ENCODE data around the gene NHERF1. TPM values are rescaled to one million over a fixed set of nuclear protein-coding genes. Genes with fewer than 3 reads are reported as not detected.

NHERF1 gene
- polyA plus RNA-seq, 1 donor (not counting 4 experiments of a cell fraction or from before 2014, with no cell fraction given), result 45.6 TPM

DNA sequence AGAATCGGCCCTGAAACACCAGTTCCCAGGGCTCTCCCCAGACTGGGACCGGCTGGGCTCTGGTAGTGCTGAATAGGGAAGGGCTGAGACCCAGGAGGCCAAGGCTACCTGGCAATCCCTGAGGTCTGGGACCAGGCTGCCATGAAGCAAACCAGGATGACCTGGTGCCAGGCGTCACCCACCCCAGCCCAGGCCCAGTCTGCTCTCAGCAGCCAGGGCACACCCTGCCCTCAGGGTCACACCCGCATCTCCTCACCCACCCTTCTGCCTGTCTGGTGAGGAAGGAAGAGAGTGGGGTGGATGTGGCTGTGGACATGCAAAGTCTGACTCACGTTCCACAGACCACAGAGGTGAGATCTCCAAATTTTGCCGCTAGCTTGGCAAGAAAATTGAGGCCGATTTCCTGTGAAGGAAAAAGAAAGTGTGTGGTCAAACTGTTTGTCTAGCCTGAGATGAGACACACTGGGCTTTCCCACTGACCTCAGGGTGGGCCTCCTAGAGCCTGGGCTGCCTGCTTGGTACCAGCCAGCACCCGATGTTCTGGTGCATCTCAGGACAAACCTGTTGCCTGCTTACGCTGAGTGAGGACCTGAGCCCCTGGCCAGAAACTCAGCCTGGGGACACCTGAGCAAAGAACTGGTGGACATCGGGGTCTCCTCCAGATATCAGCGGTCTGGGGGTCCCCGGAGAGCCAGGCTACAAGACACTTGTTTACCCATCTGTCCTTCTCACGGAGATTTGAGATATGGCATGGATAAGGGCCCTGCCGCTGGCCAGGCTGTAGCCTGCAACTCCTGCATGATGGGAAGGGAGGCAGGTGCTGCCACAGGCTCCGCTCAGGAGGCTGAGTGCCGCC, 17.7 kb upstream of the NHERF1 start:
- TF ChIP-seq, protein P1, sequence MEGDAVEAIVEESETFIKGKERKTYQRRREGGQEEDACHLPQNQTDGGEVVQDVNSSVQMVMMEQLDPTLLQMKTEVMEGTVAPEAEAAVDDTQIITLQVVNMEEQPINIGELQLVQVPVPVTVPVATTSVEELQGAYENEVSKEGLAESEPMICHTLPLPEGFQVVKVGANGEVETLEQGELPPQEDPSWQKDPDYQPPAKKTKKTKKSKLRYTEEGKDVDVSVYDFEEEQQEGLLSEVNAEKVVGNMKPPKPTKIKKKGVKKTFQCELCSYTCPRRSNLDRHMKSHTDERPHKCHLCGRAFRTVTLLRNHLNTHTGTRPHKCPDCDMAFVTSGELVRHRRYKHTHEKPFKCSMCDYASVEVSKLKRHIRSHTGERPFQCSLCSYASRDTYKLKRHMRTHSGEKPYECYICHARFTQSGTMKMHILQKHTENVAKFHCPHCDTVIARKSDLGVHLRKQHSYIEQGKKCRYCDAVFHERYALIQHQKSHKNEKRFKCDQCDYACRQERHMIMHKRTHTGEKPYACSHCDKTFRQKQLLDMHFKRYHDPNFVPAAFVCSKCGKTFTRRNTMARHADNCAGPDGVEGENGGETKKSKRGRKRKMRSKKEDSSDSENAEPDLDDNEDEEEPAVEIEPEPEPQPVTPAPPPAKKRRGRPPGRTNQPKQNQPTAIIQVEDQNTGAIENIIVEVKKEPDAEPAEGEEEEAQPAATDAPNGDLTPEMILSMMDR (optimal IDR thresholded peaks at IDR 0.05 in 1 of 3, IDR thresholded peaks at IDR 0.05 in 1 of 3, conservative IDR thresholded peaks at IDR 0.05 in 1 of 3; ENCODE audit: extremely low read depth in 1 of 3, insufficient read depth in 2 of 3, low read length in 3 of 3), result no peak
- no peak for TF ChIP-seq EZH2 (IDR thresholded peaks at IDR 0.05; ENCODE audit: low read length)
- peaks cover 6% of the 10 kb centered on the region for H3K27me3 ChIP-seq (ENCODE audit: control insufficient read depth, extremely low read depth, insufficient read depth, low read length)
- H3K27ac ChIP-seq (ENCODE audit: control insufficient read depth, insufficient read depth, low read length), result no peak overlapping the region
- H4K20me1 ChIP-seq (ENCODE audit: control insufficient read depth, extremely low read depth, insufficient read depth, low read length), result no peaks in the 10 kb centered on the region
- H3K4me3 ChIP-seq (ENCODE audit: control insufficient read depth in 2 of 3, extremely low read depth in 1 of 3, insufficient read depth in 2 of 3, low read depth in 1 of 3, low read length in 3 of 3), result no peak overlapping the region
- no peak overlapping the region for H2AFZ ChIP-seq (ENCODE audit: control insufficient read depth, low read length)
- H3K36me3 ChIP-seq (ENCODE audit: control insufficient read depth in 2 of 2, extremely low read depth in 1 of 2, insufficient read depth in 2 of 2, low read length in 2 of 2), result no peaks in the 10 kb centered on the region
- no peak overlapping the region for H3K4me2 ChIP-seq (ENCODE audit: control insufficient read depth, extremely low read depth, insufficient read depth, low read depth, low read length)
- H3K4me1 ChIP-seq (ENCODE audit: control insufficient read depth, extremely low read depth, insufficient read depth, low read length), result no peaks in the 10 kb centered on the region
- no peak for DNase-seq (ENCODE audit: low read depth, low spot score)
- dilution Hi-C loops (cut with MboI; ENCODE audit: extremely low pct_ligation_motif_present, low sequenced_read_pairs), result no loop called here
- no peaks in the 10 kb centered on the region for H3K9me1 ChIP-seq (ENCODE audit: control insufficient read depth, extremely low read depth, insufficient read depth, low read length)
- H3K9ac ChIP-seq (ENCODE audit: control insufficient read depth, extremely low read depth, insufficient read depth, low read length), result no peak overlapping the region
- no peak for FAIRE-seq
- no peaks in the 10 kb centered on the region for H3K9me3 ChIP-seq (ENCODE audit: control insufficient read depth, low read depth, low read length)
- H3K79me2 ChIP-seq (ENCODE audit: control insufficient read depth, insufficient read depth, low read length), result no peaks in the 10 kb centered on the region

DNA sequence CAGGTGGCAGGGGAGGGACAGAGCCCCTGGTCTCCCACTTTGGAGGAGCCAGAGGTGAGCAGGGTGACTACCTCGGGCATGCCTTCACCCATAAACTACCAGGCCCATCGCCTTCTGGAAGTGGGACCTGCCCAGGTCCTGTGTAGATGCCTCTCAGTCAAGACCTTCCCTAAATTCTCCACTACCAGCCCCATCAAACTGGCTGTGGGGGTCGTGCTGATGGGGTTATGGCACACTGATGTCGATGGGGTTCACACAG, 17.2 kb upstream of the NHERF1 start:
- FAIRE-seq (no peak), DNase-seq (ENCODE audit: low read depth, low spot score) (no peak)
- no peak overlapping the region for H3K4me3 ChIP-seq (ENCODE audit: control insufficient read depth in 2 of 3, extremely low read depth in 1 of 3, insufficient read depth in 2 of 3, low read depth in 1 of 3, low read length in 3 of 3)
- H3K79me2 ChIP-seq (ENCODE audit: control insufficient read depth, insufficient read depth, low read length), result no peaks in the 10 kb centered on the region
- H3K27me3 ChIP-seq (ENCODE audit: control insufficient read depth, extremely low read depth, insufficient read depth, low read length), result peaks cover 11% of the 10 kb centered on the region
- no peaks in the 10 kb centered on the region for H3K9me3 ChIP-seq (ENCODE audit: control insufficient read depth, low read depth, low read length)
- no peak overlapping the region for H3K27ac ChIP-seq (ENCODE audit: control insufficient read depth, insufficient read depth, low read length)
- no peaks in the 10 kb centered on the region for H3K36me3 ChIP-seq (ENCODE audit: control insufficient read depth in 2 of 2, extremely low read depth in 1 of 2, insufficient read depth in 2 of 2, low read length in 2 of 2)
- H4K20me1 ChIP-seq (ENCODE audit: control insufficient read depth, extremely low read depth, insufficient read depth, low read length), result no peaks in the 10 kb centered on the region
- no peak overlapping the region for H3K9ac ChIP-seq (ENCODE audit: control insufficient read depth, extremely low read depth, insufficient read depth, low read length)
- no peak overlapping the region for H2AFZ ChIP-seq (ENCODE audit: control insufficient read depth, low read length)
- TF ChIP-seq EZH2 (IDR thresholded peaks at IDR 0.05; ENCODE audit: low read length), result no peak
- TF ChIP-seq, protein P1 (optimal IDR thresholded peaks at IDR 0.05 in 1 of 3, IDR thresholded peaks at IDR 0.05 in 1 of 3, conservative IDR thresholded peaks at IDR 0.05 in 1 of 3; ENCODE audit: extremely low read depth in 1 of 3, insufficient read depth in 2 of 3, low read length in 3 of 3), result no peak
- H3K4me1 ChIP-seq (ENCODE audit: control insufficient read depth, extremely low read depth, insufficient read depth, low read length), result no peaks in the 10 kb centered on the region
- no peak overlapping the region for H3K4me2 ChIP-seq (ENCODE audit: control insufficient read depth, extremely low read depth, insufficient read depth, low read depth, low read length)
- dilution Hi-C loops (cut with MboI; ENCODE audit: extremely low pct_ligation_motif_present, low sequenced_read_pairs), result no loop called here
- no peaks in the 10 kb centered on the region for H3K9me1 ChIP-seq (ENCODE audit: control insufficient read depth, extremely low read depth, insufficient read depth, low read length)
